ENCODE results near the gene ZFHX3. TPM values are rescaled to one million over a fixed set of nuclear protein-coding genes. Genes with fewer than 3 reads are reported as not detected.

Gene ZFHX3
- total RNA-seq, 2 donors from 2014 or later = 57.7 to 70.1 TPM

DNA sequence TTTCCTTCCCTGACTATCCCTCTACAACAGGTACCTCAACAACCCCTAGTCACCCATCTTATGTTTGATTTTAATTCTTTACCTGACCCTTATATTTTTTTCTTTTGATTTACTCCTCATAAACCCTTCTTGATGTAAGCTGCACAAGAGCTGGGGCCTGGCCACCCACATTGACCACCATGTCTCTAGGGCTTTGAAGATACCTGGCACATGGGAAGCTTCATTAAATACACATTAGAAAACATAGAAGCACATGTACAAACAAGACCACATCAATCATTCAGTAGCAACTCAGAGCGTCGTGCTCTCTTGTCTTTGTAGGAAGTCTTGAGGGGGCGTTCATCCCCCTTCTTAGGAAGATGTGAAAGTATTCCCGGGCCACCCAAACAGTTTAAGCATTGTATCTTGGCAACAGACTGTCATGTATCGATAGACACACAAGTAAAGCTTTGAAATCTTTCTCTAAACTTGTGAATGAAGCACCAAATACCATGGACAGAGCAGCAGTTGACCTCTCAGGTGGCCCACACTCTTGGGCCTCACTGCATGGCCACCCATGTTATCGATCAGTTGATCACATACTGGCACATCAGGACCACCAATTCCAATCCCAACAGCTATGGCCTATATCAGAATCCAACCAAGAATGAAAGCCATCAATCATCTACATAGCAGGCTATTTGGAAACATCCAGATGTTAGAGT is 183.6 kb downstream of the ZFHX3 start:
- DNase-seq (ENCODE audit: low spot score) (no peak), ATAC-seq (ENCODE audit: insufficient number of reproducible peaks, low FRiP score, low read depth) (no peak)
- Histone ChIP-seq H3K27me3 (replicated peaks; ENCODE audit: insufficient read depth) (no peaks in the 10 kb centered on the region), H3K4me3 (no peak overlapping the region), H3K9me3 (no peaks in the 10 kb centered on the region), H3K27ac (no peak overlapping the region), H3K36me3 (peaks cover 4% of the 10 kb centered on the region), H3K4me1 (ENCODE audit: control insufficient read depth in 1 of 2, low read depth in 2 of 2) (peaks cover 8 to 21% of the 10 kb centered on the region in 2 donors)
- TF ChIP-seq, protein P1, sequence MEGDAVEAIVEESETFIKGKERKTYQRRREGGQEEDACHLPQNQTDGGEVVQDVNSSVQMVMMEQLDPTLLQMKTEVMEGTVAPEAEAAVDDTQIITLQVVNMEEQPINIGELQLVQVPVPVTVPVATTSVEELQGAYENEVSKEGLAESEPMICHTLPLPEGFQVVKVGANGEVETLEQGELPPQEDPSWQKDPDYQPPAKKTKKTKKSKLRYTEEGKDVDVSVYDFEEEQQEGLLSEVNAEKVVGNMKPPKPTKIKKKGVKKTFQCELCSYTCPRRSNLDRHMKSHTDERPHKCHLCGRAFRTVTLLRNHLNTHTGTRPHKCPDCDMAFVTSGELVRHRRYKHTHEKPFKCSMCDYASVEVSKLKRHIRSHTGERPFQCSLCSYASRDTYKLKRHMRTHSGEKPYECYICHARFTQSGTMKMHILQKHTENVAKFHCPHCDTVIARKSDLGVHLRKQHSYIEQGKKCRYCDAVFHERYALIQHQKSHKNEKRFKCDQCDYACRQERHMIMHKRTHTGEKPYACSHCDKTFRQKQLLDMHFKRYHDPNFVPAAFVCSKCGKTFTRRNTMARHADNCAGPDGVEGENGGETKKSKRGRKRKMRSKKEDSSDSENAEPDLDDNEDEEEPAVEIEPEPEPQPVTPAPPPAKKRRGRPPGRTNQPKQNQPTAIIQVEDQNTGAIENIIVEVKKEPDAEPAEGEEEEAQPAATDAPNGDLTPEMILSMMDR (IDR thresholded peaks at IDR 0.05) = no peak

DNA sequence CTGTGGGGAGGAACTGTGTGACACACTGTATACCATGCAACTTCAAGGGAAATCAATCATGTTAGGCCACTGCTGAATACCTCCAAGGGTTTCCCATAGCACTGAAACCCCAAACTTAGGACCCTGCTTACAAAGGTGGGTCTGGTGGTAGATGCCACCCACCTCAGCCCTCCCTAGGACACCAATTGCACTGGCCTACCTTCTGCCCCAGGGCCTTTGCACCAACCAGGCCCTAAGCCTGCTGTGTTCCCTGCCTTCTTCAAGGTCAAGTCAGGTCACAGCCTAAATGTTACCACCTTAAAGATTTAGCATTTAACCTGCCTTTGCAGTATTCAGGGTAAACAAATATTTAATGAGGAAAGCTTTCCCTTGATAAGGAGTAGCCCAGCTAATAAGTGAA is 185.8 kb downstream of the ZFHX3 start:
- no peak for ATAC-seq (ENCODE audit: insufficient number of reproducible peaks, low FRiP score, low read depth)

GRCh38 chr16:72860726-72861562 is 187.0 kb downstream of the ZFHX3 start:
- H3K27me3 ChIP-seq (replicated peaks; ENCODE audit: insufficient read depth) = no peaks in the 10 kb centered on the region
- H3K36me3 ChIP-seq = no peaks in the 10 kb centered on the region
- no peak for DNase-seq (ENCODE audit: low spot score)
- H3K4me1 ChIP-seq (ENCODE audit: control insufficient read depth in 1 of 2, low read depth in 2 of 2) = peaks cover 17 to 48% of the 10 kb centered on the region in 2 donors
- ATAC-seq (ENCODE audit: insufficient number of reproducible peaks, low FRiP score, low read depth) = no peak
- no peak overlapping the region for H3K4me3 ChIP-seq
- TF ChIP-seq, protein P1 (IDR thresholded peaks at IDR 0.05) = no peak
- peak overlapping the region; percentile 90 to 93 for H3K27ac ChIP-seq
- H3K9me3 ChIP-seq = no peaks in the 10 kb centered on the region

More for the DNA sequence above, 185.8 kb downstream of the ZFHX3 start:
- TF ChIP-seq, protein P1 (IDR thresholded peaks at IDR 0.05) = no peak
- DNase-seq (ENCODE audit: low spot score) = no peak
- Histone ChIP-seq H3K4me3 (no peak overlapping the region), H3K27me3 (replicated peaks; ENCODE audit: insufficient read depth) (no peaks in the 10 kb centered on the region), H3K4me1 (ENCODE audit: control insufficient read depth in 1 of 2, low read depth in 2 of 2) (peaks cover 17 to 42% of the 10 kb centered on the region in 2 donors), H3K36me3 (peaks cover 4% of the 10 kb centered on the region), H3K27ac (no peak overlapping the region), H3K9me3 (no peaks in the 10 kb centered on the region)

DNA sequence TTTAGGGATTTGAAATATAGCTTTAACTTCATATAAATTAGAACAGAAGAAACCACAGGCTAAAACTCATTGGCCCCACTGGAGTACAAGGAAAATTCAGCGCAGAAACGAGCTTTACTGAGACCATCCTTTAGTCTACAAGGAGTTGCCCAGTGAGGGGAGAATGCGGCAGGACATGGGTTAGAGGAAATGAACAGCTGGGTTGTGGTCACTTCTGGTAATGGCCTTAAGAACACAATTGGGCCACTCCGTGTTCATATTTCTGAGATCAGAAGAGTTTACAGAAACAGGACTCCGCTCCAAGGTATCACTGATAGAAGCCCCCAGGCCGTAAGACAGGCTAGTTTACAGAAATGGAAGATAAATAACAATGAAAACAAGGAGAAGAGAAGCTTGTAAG is 188.3 kb downstream of the ZFHX3 start:
- Histone ChIP-seq H3K4me3 (no peak overlapping the region), H3K27ac (peak overlapping the region; percentile 90 to 93), H3K9me3 (no peaks in the 10 kb centered on the region), H3K27me3 (replicated peaks; ENCODE audit: insufficient read depth) (no peaks in the 10 kb centered on the region), H3K4me1 (ENCODE audit: control insufficient read depth in 1 of 2, low read depth in 2 of 2) (peaks cover 18 to 50% of the 10 kb centered on the region in 2 donors), H3K36me3 (no peaks in the 10 kb centered on the region)
- ATAC-seq (ENCODE audit: insufficient number of reproducible peaks, low FRiP score, low read depth) (no peak), DNase-seq (ENCODE audit: low spot score) (no peak)
- TF ChIP-seq, protein P1 (IDR thresholded peaks at IDR 0.05) = no peak
